Measurements from ENCODE around the gene KIF1A. TPM values are rescaled to one million over a fixed set of nuclear protein-coding genes. Genes with fewer than 3 reads are reported as not detected.
A peak's percentile ranks its signal among the peaks of the same experiment; 100 is the strongest.

KIF1A gene
- total and polyA plus RNA-seq, 2 of the 13 experiments (the other 11 are each of a cell fraction or from before 2014, with no cell fraction given), result 0.01 TPM; not detected in 1

- 0 out of 2 replicates have a peak, but pooled peaks have one; percentile 36 for TF ChIP-seq HNF1A (IDR thresholded peaks at IDR 0.05; ENCODE audit: low read depth)
- TF ChIP-seq HNF1A (CRISPR knock-in tag; IDR thresholded peaks at IDR 0.05; ENCODE audit: borderline replicate concordance), result peak; percentile 88
- TF ChIP-seq ZNF503 (CRISPR knock-in tag; IDR thresholded peaks at IDR 0.05), result peak; percentile 93
- TF ChIP-seq KAT7 (CRISPR knock-in tag; IDR thresholded peaks at IDR 0.05; ENCODE audit: borderline replicate concordance), result no peak; the same call in none of the 2 replicates
- TF ChIP-seq, protein P1, sequence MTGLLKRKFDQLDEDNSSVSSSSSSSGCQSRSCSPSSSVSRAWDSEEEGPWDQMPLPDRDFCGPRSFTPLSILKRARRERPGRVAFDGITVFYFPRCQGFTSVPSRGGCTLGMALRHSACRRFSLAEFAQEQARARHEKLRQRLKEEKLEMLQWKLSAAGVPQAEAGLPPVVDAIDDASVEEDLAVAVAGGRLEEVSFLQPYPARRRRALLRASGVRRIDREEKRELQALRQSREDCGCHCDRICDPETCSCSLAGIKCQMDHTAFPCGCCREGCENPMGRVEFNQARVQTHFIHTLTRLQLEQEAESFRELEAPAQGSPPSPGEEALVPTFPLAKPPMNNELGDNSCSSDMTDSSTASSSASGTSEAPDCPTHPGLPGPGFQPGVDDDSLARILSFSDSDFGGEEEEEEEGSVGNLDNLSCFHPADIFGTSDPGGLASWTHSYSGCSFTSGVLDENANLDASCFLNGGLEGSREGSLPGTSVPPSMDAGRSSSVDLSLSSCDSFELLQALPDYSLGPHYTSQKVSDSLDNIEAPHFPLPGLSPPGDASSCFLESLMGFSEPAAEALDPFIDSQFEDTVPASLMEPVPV (CRISPR knock-in tag; IDR thresholded peaks at IDR 0.05), result peak; percentile 90
- TF ChIP-seq SRF (IDR thresholded peaks at IDR 0.05; ENCODE audit: low read depth, low read length), result no peak
- no peak for TF ChIP-seq KDM5A (IDR thresholded peaks at IDR 0.05; ENCODE audit: borderline replicate concordance, low read length)
- no peak for TF ChIP-seq ZC3H4 (CRISPR knock-in tag; IDR thresholded peaks at IDR 0.05; ENCODE audit: borderline replicate concordance)
- TF ChIP-seq RFX5 (IDR thresholded peaks at IDR 0.05; ENCODE audit: low read depth, low read length), result 0 out of 2 replicates have a peak, but pooled peaks have one; percentile 1
- TF ChIP-seq SRSF9 (IDR thresholded peaks at IDR 0.05; ENCODE audit: borderline replicate concordance, insufficient read depth, low read depth, low read length, poor library complexity, severe bottlenecking), result no peak
- peak; percentile 98 for TF ChIP-seq ZFX (CRISPR knock-in tag; IDR thresholded peaks at IDR 0.05; ENCODE audit: low read depth)
- TF ChIP-seq ZSCAN31 (CRISPR knock-in tag; IDR thresholded peaks at IDR 0.05; ENCODE audit: low read depth), result peak; percentile 66
- TF ChIP-seq ZNF772 (CRISPR knock-in tag; IDR thresholded peaks at IDR 0.05), result peak; percentile 99
- TF ChIP-seq ATM (IDR thresholded peaks at IDR 0.05; ENCODE audit: borderline replicate concordance), result no peak
- peak; percentile 59; the same call in 1 of the 2 replicates for TF ChIP-seq ZFP36L2 (CRISPR knock-in tag; IDR thresholded peaks at IDR 0.05)
- no peak for TF ChIP-seq U2AF1 (optimal IDR thresholded peaks at IDR 0.05; ENCODE audit: low read depth, low read length)
- TF ChIP-seq PHF5A (CRISPR knock-in tag; IDR thresholded peaks at IDR 0.05; ENCODE audit: low read depth, unreplicated experiment), result peak; percentile 66
- TF ChIP-seq ZNF124 (CRISPR knock-in tag; IDR thresholded peaks at IDR 0.05), result peak; percentile 90
Observed at GRCh38 chr2:240857039-240858008, 37.3 kb upstream of the KIF1A start (continued).
